IMR-90 (cell line): ENCODE measurements around the gene INTS3. TPM values are rescaled to one million over a fixed set of nuclear protein-coding genes. Genes with fewer than 3 reads are reported as not detected.

Source experiments
- ATAC-seq: fragments of 200-7000 bp; cut with Tn5 transposase; 2 replicates; pipeline ENCODE4 v1.9.1; 2020; ENCODE audit warnings: low read depth, mild to moderate bottlenecking, moderate library complexity
- BruUV-seq: library from RNA; stranded (reverse); fragments of 400-500 nt; replicated peaks from 2 replicates; lab custom pipeline; 2021; lab: Mats Ljungman, UMichigan
- CTCF ChIA-PET: fragments of 300-600 bp; formaldehyde crosslinking; extraction: SDS; loops from one replicate; lab custom pipeline; 2021; ENCODE audit warnings: antibody characterized with exemption; lab: Yijun Ruan, JAX
- POLR2A ChIA-PET: fragments of 300-600 bp; sonication (Branson Sonifier 250); formaldehyde crosslinking; loops from one replicate; lab custom pipeline; 2022; ENCODE audit warnings: antibody characterized with exemption; ENCODE audit not compliant: unreplicated experiment; lab: Charles Lee
- DNase-seq: peaks from one replicate; pipeline ENCODE4 v3.0.0; 2013
- H2AFZ ChIP-seq: replicated peaks from 2 replicates; pipeline ENCODE3; 2013; ENCODE audit warnings: low read length, mild to moderate bottlenecking; ENCODE audit not compliant: poor library complexity
- H2AK5ac ChIP-seq: 2 replicates; pipeline ENCODE4 v1.6.1; 2013; ENCODE audit warnings: low read depth, low read length, inconsistent platforms
- H2AK9ac ChIP-seq: replicated peaks from 2 replicates; pipeline ENCODE3; 2013; ENCODE audit warnings: mild to moderate bottlenecking, low read depth, low read length, moderate library complexity; ENCODE audit not compliant: poor library complexity
- H2BK120ac ChIP-seq: 2 replicates; pipeline ENCODE4 v1.6.1; 2013; ENCODE audit warnings: low read depth, low read length, inconsistent platforms
- H2BK15ac ChIP-seq: 3 replicates; pipeline ENCODE4 v1.6.1; 2013; ENCODE audit warnings: low read depth, low read length, inconsistent platforms
- H2BK20ac ChIP-seq: 2 replicates; pipeline ENCODE4 v1.6.1; 2013; ENCODE audit warnings: low read depth, mild to moderate bottlenecking, inconsistent platforms, low read length, moderate library complexity
- H2BK5ac ChIP-seq: 2 replicates; pipeline ENCODE4 v1.6.1; 2013; ENCODE audit warnings: mild to moderate bottlenecking, low read depth, low read length, inconsistent platforms; ENCODE audit not compliant: poor library complexity, severe bottlenecking
- H3K14ac ChIP-seq: replicated peaks from 2 replicates; pipeline ENCODE4 v1.6.1; 2013; ENCODE audit warnings: low read depth, low read length, inconsistent platforms
- H3K18ac ChIP-seq: 2 replicates; pipeline ENCODE4 v1.6.1; 2013; ENCODE audit warnings: low read depth, low read length, control low read depth
- H3K23ac ChIP-seq: 2 replicates; pipeline ENCODE4 v1.6.1; 2013; ENCODE audit warnings: low read depth, low read length, inconsistent platforms
- H3K27ac ChIP-seq: 2 replicates; pipeline ENCODE4 v1.5.1; 2013; ENCODE audit warnings: mild to moderate bottlenecking, control low read depth, low read length; ENCODE audit not compliant: insufficient read depth
- H3K27me3 ChIP-seq: 2 replicates; pipeline ENCODE4 v1.6.1; 2013; ENCODE audit warnings: low read length; ENCODE audit not compliant: control insufficient read depth, insufficient read depth
- H3K36me3 ChIP-seq: 2 replicates; pipeline ENCODE4 v1.6.1; 2013; ENCODE audit warnings: low read length, mixed read lengths; ENCODE audit not compliant: control insufficient read depth, insufficient read depth
- H3K4ac ChIP-seq: 2 replicates; pipeline ENCODE4 v1.6.1; 2013; ENCODE audit warnings: low read depth, low read length, inconsistent platforms
- H3K4me1 ChIP-seq: 2 replicates; pipeline ENCODE4 v1.6.1; 2013; ENCODE audit warnings: low read length, mixed read lengths; ENCODE audit not compliant: control insufficient read depth, insufficient read depth
- H3K4me2 ChIP-seq: 2 replicates; pipeline ENCODE4 v1.6.1; 2013; ENCODE audit warnings: low read depth, mild to moderate bottlenecking, control low read depth, low read length, moderate library complexity
- H3K4me3 ChIP-seq: 2 replicates; pipeline ENCODE4 v1.5.1; 2013; ENCODE audit warnings: low read depth, mild to moderate bottlenecking, control low read depth, low read length, moderate library complexity; ENCODE audit not compliant: insufficient read depth
- H3K56ac ChIP-seq: 2 replicates; pipeline ENCODE4 v1.6.1; 2013; ENCODE audit warnings: low read length, inconsistent platforms; ENCODE audit not compliant: insufficient read depth; ENCODE audit errors: extremely low read depth
- H3K79me1 ChIP-seq, 2 experiments: 2 replicates each; pipeline ENCODE4 v1.6.1; 2013; ENCODE audit warnings: low read length in 2 of 2, inconsistent platforms in 1 of 2, low read depth in 1 of 2
- H3K9ac ChIP-seq: 2 replicates; pipeline ENCODE4 v1.6.1; 2013; ENCODE audit warnings: low read depth, low read length, control low read depth
- H3K9me1 ChIP-seq: 2 replicates; pipeline ENCODE4 v1.6.1; 2013; ENCODE audit warnings: low read length, inconsistent platforms; ENCODE audit not compliant: insufficient read depth
- H3K9me3 ChIP-seq: 2 replicates; pipeline ENCODE4 v1.6.1; 2013; ENCODE audit warnings: low read length; ENCODE audit not compliant: control insufficient read depth, insufficient read depth
- H4K20me1 ChIP-seq: 2 replicates; pipeline ENCODE4 v1.6.1; 2013; ENCODE audit warnings: low read length, inconsistent platforms; ENCODE audit not compliant: insufficient read depth
- H4K5ac ChIP-seq: 2 replicates; pipeline ENCODE4 v1.6.1; 2013; ENCODE audit warnings: mild to moderate bottlenecking, low read depth, low read length, control low read depth
- H4K8ac ChIP-seq, 2 experiments: 2 replicates each; pipeline ENCODE4 v1.6.1; 2013; ENCODE audit warnings: low read depth in 2 of 2, low read length in 2 of 2, control low read depth in 1 of 2, inconsistent platforms in 1 of 2
- H4K91ac ChIP-seq: 2 replicates; pipeline ENCODE4 v1.6.1; 2013; ENCODE audit warnings: low read depth, low read length, inconsistent platforms; ENCODE audit not compliant: insufficient read depth
- FOS ChIP-seq: fragments of 150-350 bp; IDR thresholded peaks from 2 replicates; pipeline ENCODE4 v1.6.1; 2016; ENCODE audit warnings: low read depth, low read length
- MAFK ChIP-seq: IDR thresholded peaks from 2 replicates; pipeline ENCODE4 v1.6.1; 2012; ENCODE audit warnings: low read depth, low read length, improper control_type of control experiment
- MAZ ChIP-seq: IDR thresholded peaks from 2 replicates; pipeline ENCODE4 v1.6.1; 2012; ENCODE audit warnings: low read depth, mild to moderate bottlenecking, low read length, improper control_type of control experiment, moderate library complexity, borderline replicate concordance
- MXI1 ChIP-seq: IDR thresholded peaks from 2 replicates; pipeline ENCODE4 v1.6.1; 2012; ENCODE audit warnings: low read depth, mild to moderate bottlenecking, low read length, moderate library complexity, borderline replicate concordance
- RFX5 ChIP-seq: IDR thresholded peaks from 2 replicates; pipeline ENCODE4 v1.8.0; 2012; ENCODE audit warnings: low read depth, mild to moderate bottlenecking, low read length, moderate library complexity
- WGBS, 2 experiments: methylation state at CpG; one replicate each; pipeline versions ENCODE4 v1.1.5 to v1.1.7; 2013; ENCODE audit warnings: missing lambda C conversion rate in 2 of 2; ENCODE audit not compliant: insufficient read length in 1 of 2; ENCODE audit errors: extremely low coverage in 2 of 2; 5-methylcytosine and 5-hydroxymethylcytosine counted together
- dilution Hi-C: fragments of 300-500 bp; cut with HindIII; formaldehyde crosslinking; loops from one replicate; pipeline ENCODE4 v1.14.3; 2018; ENCODE audit warnings: low sequenced_read_pairs; ENCODE audit not compliant: unreplicated experiment
- in situ Hi-C: fragments of 300-500 bp; cut with MboI; formaldehyde crosslinking; loops from 3 replicates; pipeline ENCODE4 v1.14.3; 2019; ENCODE audit warnings: low sequenced_read_pairs, inconsistent platforms, mixed read lengths
- intact Hi-C: fragments of 100-400 bp; cut with micrococcal nuclease; formaldehyde crosslinking; loops from 2 replicates; pipeline ENCODE4 v1.10.0; 2022
- polyA plus RNA-seq, 3 experiments: library from polyadenylated mRNA; depleted of rRNA; stranded (reverse); fragments of >200 nt; gene quantifications; 2 replicates each; pipeline ENCODE4 v1.2.3, GENCODE V29; 2012; ENCODE audit warnings: low replicate concordance in 1 of 3
- total RNA-seq: library from RNA; depleted of rRNA; stranded (reverse); fragments of >200 nt; gene quantifications from 2 replicates; pipeline ENCODE4 v1.2.3, GENCODE V29; 2012
- TF ChIP-seq, protein P1 (sequence below): conservative IDR thresholded peaks from 2 replicates; pipeline ENCODE4 v1.5.1; 2012; ENCODE audit warnings: mild to moderate bottlenecking, low read depth, low read length, improper control_type of control experiment

Gene INTS3
- total and polyA plus RNA-seq, 2 of the 4 experiments (the other 2 are of a cell fraction): 33.5 to 59.4 TPM

DNA sequence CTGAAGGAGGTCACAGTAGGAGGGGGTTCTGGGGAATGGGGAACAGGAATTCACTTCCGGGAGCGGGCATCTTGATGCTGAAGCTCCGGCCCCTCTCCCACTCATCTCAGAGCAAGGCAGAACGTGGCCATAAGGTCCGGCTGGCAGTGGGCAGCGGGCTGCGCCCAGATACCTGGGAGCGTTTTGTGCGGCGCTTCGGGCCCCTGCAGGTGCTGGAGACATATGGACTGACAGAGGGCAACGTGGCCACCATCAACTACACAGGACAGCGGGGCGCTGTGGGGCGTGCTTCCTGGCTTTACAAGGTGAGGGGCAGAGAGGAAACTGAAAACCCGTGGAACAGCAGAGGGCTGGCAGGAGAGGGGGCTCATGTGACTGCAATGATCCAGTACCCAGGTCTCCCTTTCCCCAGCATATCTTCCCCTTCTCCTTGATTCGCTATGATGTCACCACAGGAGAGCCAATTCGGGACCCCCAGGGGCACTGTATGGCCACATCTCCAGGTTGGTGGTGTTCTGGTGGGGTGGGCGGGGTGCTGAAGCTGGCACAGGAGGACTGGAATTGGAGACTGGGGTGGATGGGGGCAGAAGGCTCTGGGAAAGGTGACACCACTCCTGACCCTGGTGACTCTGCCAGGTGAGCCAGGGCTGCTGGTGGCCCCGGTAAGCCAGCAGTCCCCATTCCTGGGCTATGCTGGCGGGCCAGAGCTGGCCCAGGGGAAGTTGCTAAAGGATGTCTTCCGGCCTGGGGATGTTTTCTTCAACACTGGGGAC is 50.4 kb downstream of the INTS3 start (continued):
- TF ChIP-seq FOS: no peak

DNA sequence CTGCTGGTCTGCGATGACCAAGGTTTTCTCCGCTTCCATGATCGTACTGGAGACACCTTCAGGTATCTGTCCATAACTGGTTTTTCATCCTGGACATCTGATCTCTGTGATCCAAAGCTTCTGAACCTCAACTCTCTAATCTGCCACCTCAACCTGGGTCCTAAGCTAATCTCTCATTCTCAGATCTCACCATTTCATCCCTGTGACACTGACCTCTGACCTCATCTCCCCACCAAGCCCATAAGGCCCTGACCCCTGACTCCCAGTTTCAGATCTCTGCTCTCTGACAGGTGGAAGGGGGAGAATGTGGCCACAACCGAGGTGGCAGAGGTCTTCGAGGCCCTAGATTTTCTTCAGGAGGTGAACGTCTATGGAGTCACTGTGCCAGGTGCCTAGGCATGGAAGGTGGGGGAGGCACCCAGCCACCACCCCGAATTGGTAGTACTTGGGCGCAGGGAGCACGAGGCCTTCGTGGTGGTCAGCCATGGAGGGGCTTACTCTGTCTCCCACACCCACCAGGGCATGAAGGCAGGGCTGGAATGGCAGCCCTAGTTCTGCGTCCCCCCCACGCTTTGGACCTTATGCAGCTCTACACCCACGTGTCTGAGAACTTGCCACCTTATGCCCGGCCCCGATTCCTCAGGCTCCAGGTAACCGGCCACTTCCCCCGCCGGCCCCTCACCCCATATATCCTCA is 51.1 kb downstream of the INTS3 start:
- no peak overlapping the region for H2AK5ac ChIP-seq
- H4K5ac ChIP-seq: no peak overlapping the region
- H3K18ac ChIP-seq: no peak overlapping the region
- H2AFZ ChIP-seq: no peak overlapping the region
- H3K27me3 ChIP-seq: no peaks in the 10 kb centered on the region
- no peak overlapping the region for H3K9ac ChIP-seq
- no peak overlapping the region for H2BK15ac ChIP-seq
- H3K9me3 ChIP-seq: no peaks in the 10 kb centered on the region
- no peak overlapping the region for H4K91ac ChIP-seq
- H3K27ac ChIP-seq: no peak overlapping the region
- no peak overlapping the region for H2BK5ac ChIP-seq
- no peaks in the 10 kb centered on the region; the same call in 1 of the 2 replicates for H3K9me1 ChIP-seq
- in situ Hi-C loops: no loop called here
- no peak overlapping the region for H2BK20ac ChIP-seq
- DNase-seq (no peak), ATAC-seq (no peak)
- H3K56ac ChIP-seq: no peak overlapping the region
- dilution Hi-C loops: no loop called here
- H3K79me1 ChIP-seq: peaks cover 3 to 8% of the 10 kb centered on the region in 2 experiments; a peak in 1 of 4 replicates
- H3K4ac ChIP-seq: no peak overlapping the region
- H2BK120ac ChIP-seq: no peak overlapping the region
- H3K4me1 ChIP-seq: peaks cover 9% of the 10 kb centered on the region; the same call in 1 of the 2 replicates
- no peak for TF ChIP-seq MXI1
- TF ChIP-seq RFX5: no peak
- TF ChIP-seq MAFK: no peak
- TF ChIP-seq, protein P1, sequence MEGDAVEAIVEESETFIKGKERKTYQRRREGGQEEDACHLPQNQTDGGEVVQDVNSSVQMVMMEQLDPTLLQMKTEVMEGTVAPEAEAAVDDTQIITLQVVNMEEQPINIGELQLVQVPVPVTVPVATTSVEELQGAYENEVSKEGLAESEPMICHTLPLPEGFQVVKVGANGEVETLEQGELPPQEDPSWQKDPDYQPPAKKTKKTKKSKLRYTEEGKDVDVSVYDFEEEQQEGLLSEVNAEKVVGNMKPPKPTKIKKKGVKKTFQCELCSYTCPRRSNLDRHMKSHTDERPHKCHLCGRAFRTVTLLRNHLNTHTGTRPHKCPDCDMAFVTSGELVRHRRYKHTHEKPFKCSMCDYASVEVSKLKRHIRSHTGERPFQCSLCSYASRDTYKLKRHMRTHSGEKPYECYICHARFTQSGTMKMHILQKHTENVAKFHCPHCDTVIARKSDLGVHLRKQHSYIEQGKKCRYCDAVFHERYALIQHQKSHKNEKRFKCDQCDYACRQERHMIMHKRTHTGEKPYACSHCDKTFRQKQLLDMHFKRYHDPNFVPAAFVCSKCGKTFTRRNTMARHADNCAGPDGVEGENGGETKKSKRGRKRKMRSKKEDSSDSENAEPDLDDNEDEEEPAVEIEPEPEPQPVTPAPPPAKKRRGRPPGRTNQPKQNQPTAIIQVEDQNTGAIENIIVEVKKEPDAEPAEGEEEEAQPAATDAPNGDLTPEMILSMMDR: no peak
- TF ChIP-seq MAZ: no peak
- H4K20me1 ChIP-seq: no peaks in the 10 kb centered on the region
- no peak overlapping the region for H3K4me2 ChIP-seq
- no peak overlapping the region for H2AK9ac ChIP-seq
- 98% methylated on average over 8 of the region's 18 CpGs; no CpG with 5 or more reads in 1 of the 2 experiments for WGBS, 2 experiments
- H3K23ac ChIP-seq: no peak overlapping the region
- peaks cover 3% of the 10 kb centered on the region; the same call in 1 of the 2 replicates for H3K36me3 ChIP-seq
- intact Hi-C loops: no loop called here
- BruUV-seq: no TSS peak
- no peak overlapping the region for H3K4me3 ChIP-seq
- no peak overlapping the region for H3K14ac ChIP-seq
- no peak overlapping the region for H4K8ac ChIP-seq
- ChIA-PET CTCF (no interaction called here), POLR2A (no interaction called here)
